Kidney tubule cell (primary cell): ENCODE data around the gene COG4.

Experiments
- DNase-seq: peaks from one replicate; pipeline ENCODE4 v3.0.0-alpha.2; 2018; ENCODE audit warnings: low spot score

The COG4 gene

GRCh38 chr16:70434484-70435260, 88.7 kb downstream of the COG4 start:
- no peak for DNase-seq

GRCh38 chr16:70433458-70434103, 89.8 kb downstream of the COG4 start:
- DNase-seq = peak; percentile 37

- DNase-seq = peak; percentile 31
Observed at GRCh38 chr16:70432723-70433457, 90.5 kb downstream of the COG4 start.

- no peak for DNase-seq
Observed at GRCh38 chr16:70432356-70432722, 91.0 kb downstream of the COG4 start.

- DNase-seq = peak; percentile 56
Observed at GRCh38 chr16:70430667-70431536, 92.5 kb downstream of the COG4 start.
